Body of pancreas (tissue), 4 donors: ENCODE measurements around the gene PEAK1.

Experiments
- POLR2A ChIP-seq, 3 donors: fragments of 450-650 bp; IDR thresholded peaks; one replicate each; pipeline ENCODE4 v1.6.1; 2016; ENCODE audit warnings: antibody characterized with exemption in 3 of 3, mild to moderate bottlenecking in 2 of 3
- TF ChIP-seq, protein P1 (sequence below), 7 experiments: fragments of 450-650 bp in 4 of 7; fragments of 200-600 bp in 3 of 7; sonication (generic) in 3 of 7; IDR thresholded peaks; one replicate each; pipeline ENCODE4 v1.5.1; 2016 to 2019; ENCODE audit warnings: antibody characterized with exemption in 7 of 7

- TF ChIP-seq POLR2A (IDR thresholded peaks at IDR 0.05): no peak
- TF ChIP-seq, protein P1, sequence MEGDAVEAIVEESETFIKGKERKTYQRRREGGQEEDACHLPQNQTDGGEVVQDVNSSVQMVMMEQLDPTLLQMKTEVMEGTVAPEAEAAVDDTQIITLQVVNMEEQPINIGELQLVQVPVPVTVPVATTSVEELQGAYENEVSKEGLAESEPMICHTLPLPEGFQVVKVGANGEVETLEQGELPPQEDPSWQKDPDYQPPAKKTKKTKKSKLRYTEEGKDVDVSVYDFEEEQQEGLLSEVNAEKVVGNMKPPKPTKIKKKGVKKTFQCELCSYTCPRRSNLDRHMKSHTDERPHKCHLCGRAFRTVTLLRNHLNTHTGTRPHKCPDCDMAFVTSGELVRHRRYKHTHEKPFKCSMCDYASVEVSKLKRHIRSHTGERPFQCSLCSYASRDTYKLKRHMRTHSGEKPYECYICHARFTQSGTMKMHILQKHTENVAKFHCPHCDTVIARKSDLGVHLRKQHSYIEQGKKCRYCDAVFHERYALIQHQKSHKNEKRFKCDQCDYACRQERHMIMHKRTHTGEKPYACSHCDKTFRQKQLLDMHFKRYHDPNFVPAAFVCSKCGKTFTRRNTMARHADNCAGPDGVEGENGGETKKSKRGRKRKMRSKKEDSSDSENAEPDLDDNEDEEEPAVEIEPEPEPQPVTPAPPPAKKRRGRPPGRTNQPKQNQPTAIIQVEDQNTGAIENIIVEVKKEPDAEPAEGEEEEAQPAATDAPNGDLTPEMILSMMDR (IDR thresholded peaks at IDR 0.05): no peak
These were observed 326.5 kb downstream of the PEAK1 start for GRCh38 chr15:77093436-77093835.
